HFFc6 (cell line): Measurements from ENCODE around the gene MGAT4C. TPM values are rescaled to one million over a fixed set of nuclear protein-coding genes. Genes with fewer than 3 reads are reported as not detected.

Experiments
- DNase-seq: peaks from one replicate; pipeline ENCODE4 v3.0.0-alpha.2; 2018
- H3K27ac Mint-ChIP-seq: 2 replicates; pipeline ENCODE4 v1.8.0; 2020; ENCODE audit warnings: mild to moderate bottlenecking, mixed read lengths
- H3K27me3 Mint-ChIP-seq: 2 replicates; pipeline ENCODE4 v1.8.0; 2021; ENCODE audit warnings: mild to moderate bottlenecking, moderate library complexity, mixed read lengths; ENCODE audit not compliant: insufficient read depth
- H3K36me3 Mint-ChIP-seq: 2 replicates; pipeline ENCODE4 v1.8.0; 2021; ENCODE audit warnings: low read depth, mixed read lengths
- H3K4me1 Mint-ChIP-seq: 2 replicates; pipeline ENCODE4 v1.8.0; 2020; ENCODE audit warnings: low read depth, mixed read lengths
- H3K4me3 Mint-ChIP-seq: 2 replicates; pipeline ENCODE4 v1.8.0; 2020; ENCODE audit warnings: mild to moderate bottlenecking, moderate library complexity, mixed read lengths
- H3K9me3 Mint-ChIP-seq: 2 replicates; pipeline ENCODE4 v1.8.0; 2020; ENCODE audit warnings: mild to moderate bottlenecking, mixed read lengths
- CTCF ChIP-seq: fragments of 200-600 bp; sonication (generic); IDR thresholded peaks from 2 replicates; pipeline ENCODE4 v1.5.0; 2021; ENCODE audit warnings: antibody characterized with exemption, mild to moderate bottlenecking
- total RNA-seq, 6 experiments: library from RNA; stranded (reverse); fragmentation: NEBNext Ultra II Directional; extraction: Animal tissue kit (Norgen Biotek cat#: 25700); gene quantifications; 2 replicates in 1 of 6; 3 replicates in 5 of 6; pipeline ENCODE4 v1.2.3, GENCODE V29; 2021

The MGAT4C gene
- total RNA-seq, 6 experiments from 2014 or later, result not detected

- Mint-ChIP-seq H3K27ac (no peak overlapping the region), H3K27me3 (no peaks in the 10 kb centered on the region; the same call in 1 of the 2 replicates)
Observed at GRCh38 chr12:86057092-86057845, 198.9 kb downstream of the MGAT4C start.

GRCh38 chr12:86052921-86053320 is 203.3 kb downstream of the MGAT4C start:
- Mint-ChIP-seq H3K4me3 (no peak overlapping the region), H3K27ac (no peak overlapping the region), H3K9me3 (peaks cover 45% of the 10 kb centered on the region), H3K4me1 (no peaks in the 10 kb centered on the region), H3K36me3 (no peaks in the 10 kb centered on the region), H3K27me3 (peaks cover 2% of the 10 kb centered on the region; the same call in 1 of the 2 replicates)
- no peak for DNase-seq
- TF ChIP-seq CTCF, result no peak

More at GRCh38 chr12:86057092-86057845, 198.9 kb downstream of the MGAT4C start:
- TF ChIP-seq CTCF, result no peak
- Mint-ChIP-seq H3K4me1 (no peaks in the 10 kb centered on the region), H3K9me3 (peaks cover 59% of the 10 kb centered on the region), H3K4me3 (no peak overlapping the region), H3K36me3 (no peaks in the 10 kb centered on the region)
- no peak for DNase-seq

GRCh38 chr12:86050010-86050409 is 206.2 kb downstream of the MGAT4C start:
- Mint-ChIP-seq H3K27ac (no peak overlapping the region), H3K27me3 (peaks cover 2% of the 10 kb centered on the region; the same call in 1 of the 2 replicates), H3K36me3 (no peaks in the 10 kb centered on the region), H3K4me3 (no peak overlapping the region), H3K4me1 (no peaks in the 10 kb centered on the region), H3K9me3 (peaks cover 43% of the 10 kb centered on the region)
- DNase-seq, result no peak
- TF ChIP-seq CTCF, result no peak

- peaks cover 8% of the 10 kb centered on the region; the same call in 1 of the 2 replicates for H3K36me3 Mint-ChIP-seq
- H3K27me3 Mint-ChIP-seq, result peaks cover 2% of the 10 kb centered on the region; the same call in 1 of the 2 replicates
- no peak for TF ChIP-seq CTCF
- no peak overlapping the region for H3K4me3 Mint-ChIP-seq
- H3K4me1 Mint-ChIP-seq, result no peaks in the 10 kb centered on the region
- peaks cover 70% of the 10 kb centered on the region for H3K9me3 Mint-ChIP-seq
- DNase-seq, result no peak
- no peak overlapping the region for H3K27ac Mint-ChIP-seq
Observed at GRCh38 chr12:86044396-86044795, 211.8 kb downstream of the MGAT4C start.

GRCh38 chr12:86042062-86042461 is 214.1 kb downstream of the MGAT4C start:
- TF ChIP-seq CTCF, result no peak
- Mint-ChIP-seq H3K9me3 (peaks cover 82% of the 10 kb centered on the region), H3K4me3 (no peak overlapping the region), H3K4me1 (no peaks in the 10 kb centered on the region), H3K36me3 (peaks cover 15% of the 10 kb centered on the region), H3K27me3 (no peaks in the 10 kb centered on the region; the same call in 1 of the 2 replicates), H3K27ac (no peak overlapping the region)
- no peak for DNase-seq
